Measurements from ENCODE around the gene AGAP1.

Gene AGAP1

DNA sequence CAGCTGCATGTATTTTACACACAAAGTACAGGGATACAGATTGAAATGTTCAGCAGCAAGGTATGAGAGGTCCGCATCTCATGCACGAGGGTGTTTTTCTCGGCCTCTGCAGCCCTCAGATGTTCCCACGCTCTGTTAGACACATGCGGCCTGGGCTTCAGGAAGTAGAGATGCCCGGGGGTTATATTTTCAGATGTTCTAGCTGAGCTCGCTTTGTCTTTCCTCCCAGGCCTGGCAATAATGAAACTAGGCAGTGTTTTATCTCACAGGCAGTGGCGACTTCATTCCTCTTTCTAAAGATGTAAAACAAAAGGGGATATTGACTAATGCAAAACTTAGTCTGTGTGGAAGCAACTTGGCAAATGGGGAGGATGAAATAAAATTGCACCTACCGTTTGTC lies 483.6 kb downstream of the AGAP1 start:
- DNase-seq, result no peak

DNA sequence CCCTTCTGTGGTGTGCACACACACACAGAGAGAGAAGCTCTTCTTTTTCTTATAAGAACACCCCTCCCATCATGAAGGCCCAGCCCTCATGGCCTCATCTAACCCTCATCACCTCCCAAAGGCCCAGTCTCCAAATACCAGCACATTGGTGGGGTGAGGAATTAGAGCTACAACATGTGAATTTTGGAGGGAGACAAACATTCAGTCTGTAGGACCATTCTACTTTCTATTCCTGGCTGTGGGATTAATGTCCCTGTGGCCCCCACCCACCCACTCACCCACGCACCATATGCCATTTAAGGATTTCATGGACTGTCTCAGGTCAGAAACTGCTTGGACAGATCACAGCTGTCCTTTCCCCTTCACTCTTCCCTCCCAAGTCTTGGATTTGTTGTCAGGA lies 484.2 kb downstream of the AGAP1 start:
- DNase-seq, result no peak

DNA sequence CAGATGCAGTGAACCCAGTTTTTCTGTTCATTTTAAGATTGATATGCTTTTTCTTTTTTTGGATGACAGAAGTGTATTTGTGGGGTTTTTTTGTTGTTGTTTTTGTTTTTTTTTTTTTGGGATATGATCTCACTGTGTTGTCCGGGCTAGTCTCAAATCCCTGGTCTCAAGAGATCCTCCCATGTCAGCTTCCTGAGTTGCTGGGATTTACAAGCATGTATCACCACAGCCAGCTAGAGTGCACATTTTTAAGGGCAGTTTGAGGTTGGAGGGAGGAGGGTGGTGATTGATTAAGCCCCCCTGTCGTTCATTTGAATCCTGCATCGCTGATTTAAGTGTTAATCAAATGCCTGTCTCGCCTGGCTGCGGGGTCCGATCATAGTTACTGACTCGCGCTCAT lies 485.2 kb downstream of the AGAP1 start:
- DNase-seq, result no peak

DNA sequence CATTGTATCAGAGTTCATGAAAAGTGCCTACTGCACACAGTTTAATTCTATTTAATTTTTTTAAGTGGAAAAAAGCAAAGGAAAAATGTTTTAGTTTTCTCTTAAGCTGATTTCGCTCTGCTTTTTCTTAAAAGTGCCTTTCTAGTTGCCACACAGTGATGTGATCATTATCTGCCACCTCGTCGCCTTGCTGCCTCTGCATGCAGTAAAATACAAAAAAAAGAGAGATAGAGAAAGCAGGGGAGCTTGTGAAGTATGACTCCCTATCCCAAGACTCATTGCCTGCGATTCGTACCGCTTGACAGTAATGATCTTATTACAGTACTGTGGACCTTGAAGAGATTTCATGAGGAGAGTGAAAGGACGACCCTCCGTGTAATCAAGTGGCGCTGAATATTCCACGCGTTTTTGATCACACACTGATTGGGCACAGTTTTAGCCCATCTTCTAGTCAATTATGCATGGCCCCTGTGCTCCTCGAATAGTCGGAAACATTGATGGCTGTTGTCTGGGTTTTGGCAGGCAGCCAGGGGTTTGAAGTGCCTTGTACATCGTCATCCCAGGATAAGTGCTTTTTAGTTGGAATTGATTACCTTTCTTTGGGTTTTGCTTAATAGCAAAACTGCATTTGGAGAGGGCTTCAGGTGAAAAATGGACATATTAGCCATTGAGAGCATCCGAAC lies 486.1 kb downstream of the AGAP1 start:
- no peak for DNase-seq

DNA sequence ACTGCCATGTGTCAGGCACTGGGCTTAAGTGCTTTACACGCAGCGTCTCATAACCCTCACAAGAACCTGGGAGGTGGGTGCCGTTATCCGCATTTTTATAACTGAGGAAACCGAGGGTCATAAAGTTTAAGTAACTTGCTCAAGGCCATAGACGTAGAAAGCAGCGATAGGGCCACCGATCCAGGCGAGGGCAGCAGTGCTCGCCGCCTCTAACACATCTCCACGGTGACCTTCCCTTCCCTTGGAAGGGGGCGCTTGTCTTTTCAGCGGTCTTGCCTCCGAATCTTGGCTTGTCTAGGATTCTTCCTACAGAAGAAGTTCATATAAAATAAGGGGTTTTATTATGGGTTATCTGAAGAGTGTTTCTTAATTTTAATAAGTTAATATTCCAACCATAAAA lies 487.8 kb downstream of the AGAP1 start:
- no peak for DNase-seq

DNA sequence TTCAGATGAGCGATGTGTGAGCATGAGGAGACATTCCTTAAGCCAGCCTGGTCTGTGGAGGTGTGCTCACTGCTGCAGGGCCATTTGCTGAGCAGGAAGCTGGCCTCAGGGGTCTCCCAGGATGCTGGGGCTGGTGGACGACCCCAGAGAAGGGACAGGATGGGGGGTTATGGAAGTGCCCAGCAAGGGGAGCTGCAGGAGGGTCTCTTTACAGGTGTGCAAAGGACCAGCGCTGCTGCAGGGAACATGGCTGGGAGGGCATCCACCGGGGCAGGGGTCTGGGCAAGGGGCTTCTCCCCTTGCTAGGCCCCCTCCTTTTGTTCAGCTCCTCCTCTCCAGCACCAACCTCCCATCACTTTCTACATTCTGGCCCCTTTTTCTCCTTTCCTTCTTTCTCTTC lies 489.2 kb downstream of the AGAP1 start:
- no peak for DNase-seq

DNA sequence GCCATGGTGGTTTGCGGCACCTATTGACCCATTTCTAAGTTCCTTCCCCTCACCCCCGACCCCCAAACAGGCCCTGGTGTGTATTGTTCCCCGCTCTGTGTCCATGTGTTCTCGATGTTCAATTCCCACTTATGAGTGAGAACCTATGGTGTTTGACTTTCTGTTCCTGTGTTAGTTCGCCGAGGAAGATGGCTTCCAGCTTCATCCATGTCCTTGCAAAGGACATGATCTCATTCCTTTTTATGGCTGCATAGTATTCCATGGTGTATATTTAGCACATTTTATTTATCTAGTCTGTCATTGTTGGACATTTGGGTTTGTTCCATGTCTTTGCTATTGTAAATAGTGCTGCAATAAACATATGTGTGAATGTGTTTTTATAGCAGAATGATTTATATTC lies 490.7 kb downstream of the AGAP1 start:
- DNase-seq, result no peak

DNA sequence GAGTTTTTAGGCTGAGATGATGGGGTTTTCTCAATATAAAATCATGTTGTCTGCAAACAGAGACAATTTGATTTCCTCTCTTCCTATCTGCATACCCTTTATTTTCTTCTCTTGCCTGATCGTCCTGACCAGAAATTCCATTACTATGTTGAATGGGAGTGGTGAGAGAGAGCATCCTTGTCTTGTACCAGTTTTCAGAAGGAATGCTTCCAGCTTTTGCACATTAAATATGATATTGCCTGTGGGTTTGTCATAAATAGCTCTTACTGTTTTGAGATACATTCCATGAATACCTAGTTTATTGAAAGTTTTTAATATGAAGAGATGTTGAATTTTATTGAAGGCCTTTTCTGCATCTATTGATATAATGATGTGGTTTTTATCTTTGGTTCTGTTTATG lies 492.5 kb downstream of the AGAP1 start:
- DNase-seq, result peak; percentile 56

DNA sequence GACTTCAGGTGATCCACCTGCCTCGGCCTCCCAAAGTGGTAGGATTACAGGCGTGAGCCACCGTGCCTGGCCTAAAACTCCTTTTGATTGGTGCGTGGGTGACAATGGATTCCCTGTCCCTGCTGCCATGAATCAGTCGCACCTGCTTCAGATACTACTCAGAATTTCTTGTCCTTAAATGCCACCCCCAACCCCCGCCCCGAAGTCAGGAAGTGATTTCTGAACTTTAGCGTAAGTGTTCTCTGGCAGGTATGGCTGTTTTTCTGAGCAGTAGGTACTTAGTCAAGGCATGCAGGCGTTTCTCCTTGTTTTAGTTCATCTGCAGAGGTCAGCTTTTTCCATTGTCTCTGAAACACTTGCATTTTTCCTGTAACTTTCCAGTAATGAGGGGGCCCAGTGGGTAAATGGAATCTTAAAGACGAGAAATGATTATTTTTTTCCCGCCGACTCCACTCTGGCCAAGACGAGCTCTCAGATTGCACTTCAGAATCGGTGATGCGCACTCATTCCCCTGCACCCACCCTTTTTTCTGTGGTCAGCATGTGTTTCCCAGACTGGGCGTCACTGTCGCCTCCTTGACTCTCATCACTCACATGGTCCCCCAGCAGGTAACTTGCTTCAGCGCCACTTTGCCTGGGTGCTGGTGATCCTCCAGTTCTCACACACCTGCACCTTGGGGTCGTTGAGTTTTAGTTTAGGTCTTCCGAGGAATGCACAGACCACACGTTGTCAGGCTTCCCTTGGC lies 494.6 kb downstream of the AGAP1 start:
- DNase-seq, result no peak

DNA sequence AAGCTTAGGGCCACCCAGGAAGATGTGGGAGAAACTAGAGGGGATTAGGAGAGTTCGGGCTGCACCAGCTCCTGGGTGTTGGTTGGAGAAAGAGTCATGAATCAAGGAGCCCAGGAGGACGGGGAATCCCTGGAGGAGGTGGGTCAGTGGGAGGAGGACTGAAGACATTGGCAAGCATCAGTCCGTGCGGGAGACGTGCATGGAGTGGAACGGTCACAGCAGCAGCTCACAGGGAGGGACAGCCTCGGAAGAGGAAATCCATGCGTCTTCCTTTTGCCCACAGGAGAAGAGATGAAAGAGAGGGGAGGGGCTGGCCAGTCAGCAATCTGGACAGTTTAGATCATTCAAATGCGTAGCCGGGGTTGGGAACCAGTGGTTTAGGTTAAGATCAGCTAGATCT lies 495.7 kb downstream of the AGAP1 start:
- DNase-seq, result no peak

DNA sequence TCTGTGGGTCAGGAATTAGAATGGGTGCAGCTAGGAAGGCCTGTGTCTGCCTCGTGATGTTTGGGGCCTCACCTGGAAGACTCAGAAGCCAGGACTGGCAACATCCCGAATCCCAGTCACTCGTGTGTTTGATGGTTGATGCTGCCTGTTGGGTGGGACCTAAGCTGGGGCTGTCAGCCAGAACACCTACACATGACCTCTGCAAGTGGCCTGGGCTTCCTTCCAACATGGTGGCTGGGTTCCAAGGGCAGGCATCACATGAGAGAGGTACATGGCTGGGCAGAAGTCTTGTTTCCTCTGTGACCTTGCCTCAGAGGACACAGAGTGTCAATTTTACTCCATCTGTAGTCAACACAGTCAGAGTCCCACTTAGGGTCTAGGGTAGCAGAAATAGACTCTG lies 496.5 kb downstream of the AGAP1 start:
- no peak for DNase-seq

DNA sequence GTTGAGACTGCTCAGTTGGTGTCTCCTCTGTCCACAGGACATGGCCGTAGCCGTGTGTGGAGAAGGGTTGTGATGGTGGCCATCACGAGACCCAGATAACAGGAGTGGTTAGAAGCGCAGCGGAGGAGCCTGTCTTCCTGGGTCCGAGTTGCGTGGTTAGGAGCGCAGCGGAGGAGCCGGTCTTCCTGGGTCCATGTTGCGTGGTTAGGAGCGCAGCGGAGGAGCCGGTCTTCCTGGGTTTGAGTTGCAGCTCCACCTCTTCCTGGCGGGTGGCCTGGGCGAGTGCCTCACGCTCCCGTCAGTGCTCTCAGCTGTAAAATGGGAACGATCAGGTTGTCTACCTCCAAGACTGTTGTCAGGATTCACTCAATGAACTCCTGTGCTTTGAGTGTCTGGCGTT lies 498.2 kb downstream of the AGAP1 start:
- DNase-seq, result no peak

DNA sequence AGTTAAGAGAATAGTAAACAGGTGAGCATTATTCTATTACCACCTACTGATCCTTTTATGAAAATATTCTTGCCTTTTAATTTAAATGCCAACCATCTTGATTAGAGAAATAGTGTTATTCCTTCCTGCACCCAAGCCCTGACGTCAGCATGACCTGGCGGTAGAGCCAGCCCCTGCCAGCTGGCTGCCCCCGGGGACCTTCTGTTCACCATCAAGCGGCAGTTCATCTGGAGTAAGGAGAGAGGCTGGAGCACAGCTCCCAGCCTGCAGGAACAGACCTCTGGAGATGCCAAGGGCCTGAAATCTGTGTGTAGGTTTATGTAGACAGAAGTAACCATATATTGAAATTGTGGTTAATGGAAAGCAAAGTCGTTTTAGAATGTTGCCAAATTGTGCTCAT lies 502.6 kb downstream of the AGAP1 start:
- no peak for DNase-seq

DNA sequence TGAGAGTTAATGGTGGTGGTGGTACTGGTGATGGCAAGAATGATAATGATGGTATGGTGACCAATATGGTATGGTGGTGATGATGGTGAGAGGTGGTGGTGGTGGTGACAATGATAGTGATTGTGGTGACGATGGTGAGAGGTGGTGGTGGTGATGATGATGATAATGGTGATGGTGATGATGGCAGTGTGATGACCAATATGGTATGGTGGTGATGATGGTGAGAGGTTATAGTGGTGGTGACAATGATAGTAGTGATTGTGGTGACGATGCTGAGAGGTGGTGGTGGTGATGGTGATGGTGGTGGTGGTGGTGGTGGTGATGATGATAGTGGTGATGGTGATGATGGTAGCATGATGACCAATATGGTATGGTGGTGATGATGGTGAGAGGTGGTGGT lies 505.2 kb downstream of the AGAP1 start:
- no peak for DNase-seq

DNA sequence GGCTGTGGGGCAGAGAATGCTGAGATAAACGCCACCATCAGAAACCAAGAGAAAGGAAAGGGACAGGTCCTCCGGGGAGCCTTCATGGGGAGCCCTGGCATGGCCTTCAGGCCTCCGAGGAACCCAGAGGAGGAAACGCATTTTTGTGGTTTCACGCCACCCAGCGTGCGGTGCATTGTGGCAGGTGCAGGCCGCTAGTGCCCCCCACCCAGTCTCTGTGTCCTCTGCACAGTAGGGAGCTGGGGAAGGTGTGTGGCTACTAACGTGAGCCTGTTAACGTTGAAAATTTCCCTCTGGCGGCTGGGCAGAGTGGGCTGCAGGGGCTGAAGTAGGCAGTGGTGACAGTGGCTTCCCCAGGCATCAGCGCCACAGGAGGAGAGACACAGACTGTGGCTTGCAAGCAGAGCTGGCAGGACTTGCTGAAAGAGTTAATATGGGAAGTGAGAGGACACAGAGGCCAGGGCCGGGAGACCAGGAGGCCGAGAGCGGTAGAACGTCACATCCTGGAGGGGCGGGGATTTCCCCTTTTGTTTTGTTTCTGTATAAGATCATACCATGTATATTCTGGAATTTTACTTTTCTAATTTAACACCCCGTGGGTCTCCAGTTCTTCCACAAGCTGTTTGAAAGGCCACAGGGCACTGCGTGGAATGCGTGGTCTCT lies 507.5 kb downstream of the AGAP1 start:
- no peak for DNase-seq

DNA sequence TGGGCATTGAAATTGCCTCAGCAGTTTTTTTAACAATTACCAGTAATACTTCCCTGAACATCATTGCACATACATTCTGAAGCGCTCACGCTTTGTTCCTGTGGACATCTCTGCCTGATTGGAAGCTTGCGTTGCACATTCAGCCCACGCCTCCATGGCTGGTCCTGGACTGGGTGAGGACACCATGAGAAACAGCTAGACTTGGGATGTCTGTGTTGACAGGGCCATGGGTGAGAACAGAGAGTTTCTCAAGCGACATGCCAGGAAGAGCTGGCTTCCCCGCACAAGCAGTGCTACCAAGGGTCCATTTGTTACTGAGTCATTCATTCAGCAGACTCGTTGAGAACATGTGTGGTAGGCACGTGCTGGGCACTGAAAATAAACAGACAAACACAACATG lies 508.0 kb downstream of the AGAP1 start:
- no peak for DNase-seq

DNA sequence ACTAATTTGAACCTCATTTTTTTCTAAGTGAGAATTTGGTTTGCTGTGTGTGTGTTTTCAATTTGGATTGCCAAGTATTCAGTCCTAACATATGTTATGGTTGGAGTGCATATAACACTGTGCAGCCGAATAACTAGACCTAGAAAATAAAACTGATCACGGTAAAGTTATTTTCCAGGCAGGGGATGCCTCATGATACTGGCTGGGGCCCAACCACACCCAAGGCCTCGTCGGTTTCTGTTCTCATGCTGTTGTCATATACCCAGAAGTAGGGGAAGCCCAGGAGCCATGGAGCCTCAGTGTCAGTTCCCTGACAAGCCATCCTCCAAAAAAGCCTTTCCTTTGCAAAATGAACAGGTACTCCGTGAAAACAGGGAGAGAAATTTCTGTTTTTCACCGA lies 514.2 kb downstream of the AGAP1 start:
- DNase-seq, result peak; percentile 17

DNA sequence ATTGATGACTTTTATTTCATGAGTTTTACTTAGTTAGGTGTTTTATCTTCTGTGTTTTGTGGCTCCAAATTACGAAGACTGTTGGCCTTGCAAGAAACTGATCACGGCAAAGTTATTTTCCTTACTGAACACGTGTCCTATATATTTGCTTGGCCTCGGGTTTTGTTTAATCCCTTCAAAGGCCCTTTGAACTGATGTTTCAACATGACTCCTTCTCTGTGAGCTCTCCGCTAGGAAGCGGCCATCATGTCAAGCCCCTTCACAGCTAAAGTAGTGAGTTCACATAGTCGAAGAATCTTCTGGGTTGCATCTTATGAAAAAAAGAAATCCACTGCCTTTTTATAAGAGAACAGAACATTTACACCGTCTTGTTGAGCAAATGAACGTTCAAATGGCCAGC lies 515.0 kb downstream of the AGAP1 start:
- no peak for DNase-seq

DNA sequence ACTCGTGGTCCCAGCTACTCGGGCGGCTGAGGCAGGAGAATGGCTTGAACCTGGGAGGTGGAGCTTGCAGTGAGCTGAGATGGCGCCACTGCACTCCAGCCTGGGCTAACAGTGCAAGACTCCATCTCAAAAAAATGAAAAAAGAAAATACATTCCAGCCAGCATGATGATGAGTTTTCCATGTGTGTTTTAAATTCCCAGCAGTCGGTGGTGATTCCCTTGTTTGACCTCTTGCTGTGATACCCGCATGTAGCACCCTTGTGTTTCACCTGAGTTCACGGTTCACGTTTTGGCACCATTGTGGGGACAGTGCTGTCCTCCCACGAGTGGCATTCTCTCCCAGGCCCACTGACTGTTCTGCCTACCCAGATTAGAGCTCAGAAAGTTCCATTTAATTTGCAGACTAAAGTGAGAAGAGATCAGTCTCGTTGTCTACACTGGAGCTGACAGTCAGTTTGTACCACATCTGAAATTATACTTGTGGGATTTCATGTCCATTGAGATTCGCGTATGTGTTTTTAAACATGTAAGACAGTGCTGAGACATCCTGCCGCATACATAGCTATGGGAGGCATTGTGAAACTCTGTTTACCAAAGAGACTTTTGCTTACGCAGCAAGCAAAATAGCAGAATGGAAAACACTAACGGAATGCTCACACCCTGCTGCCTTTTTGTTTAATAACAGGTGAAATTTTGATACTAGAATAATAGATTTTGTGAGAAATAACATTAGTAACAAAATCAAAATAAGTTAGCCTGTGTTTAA lies 517.3 kb downstream of the AGAP1 start:
- DNase-seq, result no peak

DNA sequence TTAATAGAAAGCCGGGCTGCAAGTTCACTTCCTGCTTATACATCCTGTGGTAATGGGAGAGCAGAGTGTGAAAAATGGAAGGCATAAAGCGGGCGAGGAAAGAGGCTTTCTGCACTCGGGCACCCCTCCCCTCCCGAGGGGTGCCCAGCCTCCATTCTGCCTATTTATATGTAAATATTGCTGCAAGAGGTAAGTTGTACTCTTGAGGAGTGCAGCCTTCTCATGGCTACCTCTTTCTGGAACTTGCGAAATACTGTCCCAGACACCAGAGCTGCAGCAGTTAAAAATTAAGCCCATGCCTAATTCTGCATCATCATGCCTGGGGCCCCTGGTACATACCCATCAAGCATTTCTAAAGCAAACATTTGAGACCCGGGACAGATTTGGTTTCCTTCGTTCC lies 518.3 kb downstream of the AGAP1 start:
- DNase-seq, result no peak

DNA sequence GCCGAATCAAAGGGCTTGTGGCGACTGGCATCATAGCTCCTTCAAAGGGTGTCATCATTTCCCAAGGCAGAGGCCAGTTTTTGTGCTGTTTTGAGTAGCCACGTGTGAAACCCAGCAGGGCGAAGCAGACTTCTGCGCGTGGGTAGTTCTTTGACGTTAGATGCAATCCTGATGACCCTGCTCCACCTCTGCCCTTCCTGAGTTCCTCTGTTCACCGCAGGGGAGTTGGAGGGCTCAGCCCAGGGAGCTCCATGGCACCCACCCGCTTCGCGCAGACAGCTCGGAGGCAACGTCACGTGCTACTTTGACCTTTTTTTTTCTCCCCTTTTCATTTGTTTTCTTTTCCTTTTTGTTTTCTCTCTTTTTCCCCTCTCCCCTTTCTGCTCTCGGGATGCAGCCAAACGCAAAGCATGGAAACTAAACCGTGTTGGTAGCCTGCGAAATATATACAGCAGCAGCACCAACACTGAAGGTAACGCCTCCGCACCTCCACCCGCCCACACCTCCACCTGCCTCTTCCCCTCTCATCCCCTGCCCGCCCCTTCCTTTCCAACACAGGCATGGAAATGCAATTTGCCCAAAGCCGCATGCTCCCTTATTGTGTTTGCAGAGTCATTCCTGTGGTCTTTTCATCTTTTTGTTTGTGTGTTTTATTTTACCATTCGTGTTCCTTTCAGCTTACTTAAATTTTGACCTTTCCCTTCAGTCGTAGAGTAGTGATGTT lies 520.7 kb downstream of the AGAP1 start:
- no peak for DNase-seq

DNA sequence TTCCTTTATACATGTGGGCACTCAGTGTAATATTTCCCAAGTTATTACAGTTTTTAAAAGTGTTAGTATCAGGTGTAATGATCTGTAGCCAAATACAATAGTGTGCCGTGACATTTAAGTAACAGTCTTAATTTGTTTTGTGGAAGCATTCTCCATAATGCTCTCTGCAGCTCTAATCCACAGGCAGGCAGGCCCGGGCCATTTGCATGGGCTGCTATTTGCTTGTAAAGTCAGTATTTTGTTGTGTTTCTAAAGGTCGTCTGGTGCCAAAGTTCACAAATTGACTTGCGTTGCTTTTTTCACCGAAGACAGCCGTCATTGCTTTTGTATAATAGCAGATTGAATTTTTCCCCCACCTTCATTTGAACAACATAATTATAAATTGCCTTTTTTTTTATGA lies 521.3 kb downstream of the AGAP1 start:
- DNase-seq, result no peak

DNA sequence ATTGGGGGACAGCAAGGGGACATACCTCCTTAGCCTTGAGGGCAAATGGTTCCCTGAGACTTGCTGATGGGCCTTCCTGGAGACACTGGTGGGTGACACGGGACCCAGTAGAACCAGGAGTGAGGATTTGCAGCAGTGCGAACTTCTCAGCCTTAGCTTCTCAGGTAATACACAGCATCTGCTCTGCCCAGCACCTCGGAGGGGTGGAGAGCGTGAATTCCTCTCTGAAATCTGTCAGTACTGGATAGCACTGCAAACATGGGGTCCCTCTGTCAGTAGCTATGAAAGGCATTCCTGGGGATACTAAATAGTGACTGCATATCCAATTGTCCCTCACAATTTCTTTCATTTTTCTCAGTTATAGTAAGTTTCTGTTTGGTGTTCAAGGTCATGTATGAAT lies 522.7 kb downstream of the AGAP1 start:
- no peak for DNase-seq
